RPMI7951 (cell line): ENCODE measurements around the gene FAP. TPM values are rescaled to one million over a fixed set of nuclear protein-coding genes. Genes with fewer than 3 reads are reported as not detected.
A peak's percentile ranks its signal among the peaks of the same experiment; 100 is the strongest.

Source experiments
- DNase-seq: peaks from one replicate; pipeline ENCODE4 v3.0.0-alpha.2; 2012; ENCODE audit warnings: low read depth
- total RNA-seq: library from RNA; depleted of rRNA; stranded (reverse); fragments of >200 nt; shearing (Covaris generic); gene quantifications from 2 replicates; pipeline ENCODE4 v1.2.3, GENCODE V29; 2014

The FAP gene
- total RNA-seq, 1 experiment from 2014 or later: 170 TPM

DNA sequence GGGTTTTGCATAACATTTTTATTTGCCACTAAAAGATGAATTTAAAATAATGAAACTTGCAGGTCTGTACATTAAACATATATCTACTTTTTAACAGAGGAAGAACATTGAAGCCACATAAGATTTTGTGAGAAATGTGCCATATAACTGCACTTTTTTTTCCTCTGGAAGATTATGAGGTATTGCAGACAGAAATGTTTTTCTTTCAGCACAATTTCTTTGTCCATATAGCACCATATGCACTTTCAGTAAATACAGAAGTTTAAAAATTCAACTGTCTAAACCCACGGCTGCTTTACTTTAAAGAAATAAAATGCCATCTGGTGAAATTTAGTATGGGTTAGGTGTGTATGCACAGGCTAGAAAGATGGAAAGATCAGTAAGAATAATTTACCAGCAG is 470 bp upstream of the FAP start:
- no peak for DNase-seq

DNA sequence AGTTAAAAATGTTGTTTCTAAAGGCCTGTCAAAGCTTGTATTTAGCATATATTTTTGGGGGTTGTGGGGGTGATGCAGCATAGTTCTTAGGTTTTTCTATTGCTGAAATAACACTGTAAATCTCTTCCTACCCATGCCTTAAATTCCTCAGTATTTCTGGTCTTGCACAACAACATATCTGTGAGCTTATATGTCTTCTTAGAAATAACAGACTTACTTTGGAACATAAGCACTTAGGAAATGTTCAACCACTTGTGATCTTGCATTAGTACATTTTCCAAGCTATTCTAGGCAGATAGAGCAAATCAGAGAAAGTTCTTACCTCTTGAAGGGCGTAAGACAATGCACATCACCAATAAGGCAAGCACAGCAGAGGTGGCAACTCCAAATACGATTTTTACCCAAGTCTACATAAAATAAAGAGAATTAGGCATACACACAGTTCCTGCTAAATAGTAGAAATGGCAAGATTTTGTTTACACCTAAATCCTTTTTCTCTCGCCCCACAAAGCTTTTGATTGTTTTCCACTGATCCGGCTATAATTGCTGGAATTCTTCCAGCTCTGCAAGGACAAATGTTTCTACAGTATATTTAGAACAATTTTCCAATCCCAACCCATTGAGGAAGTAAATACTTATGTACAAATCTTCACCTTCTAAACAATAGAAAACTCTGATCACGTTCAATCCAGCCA is 512 bp downstream of the FAP start:
- peak; percentile 42 for DNase-seq

DNA sequence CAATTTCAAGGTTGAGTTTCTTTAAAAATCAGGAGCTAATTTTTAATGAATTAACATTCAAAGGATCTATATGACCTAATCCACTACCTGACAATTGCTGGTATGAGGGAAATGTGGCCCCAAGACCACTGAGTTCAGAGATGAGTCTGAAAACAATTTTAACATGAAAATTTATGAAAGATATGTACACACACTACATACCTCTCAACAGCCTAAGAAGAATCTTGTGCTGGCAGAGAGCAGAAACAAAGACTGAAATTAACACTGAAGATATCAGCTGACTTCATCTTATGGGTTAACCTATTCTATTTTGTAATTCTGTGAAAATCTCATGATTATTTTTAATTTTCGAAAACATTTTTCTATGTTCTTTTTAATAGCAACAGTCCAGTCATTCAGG is 1.7 kb downstream of the FAP start:
- no peak for DNase-seq

DNA sequence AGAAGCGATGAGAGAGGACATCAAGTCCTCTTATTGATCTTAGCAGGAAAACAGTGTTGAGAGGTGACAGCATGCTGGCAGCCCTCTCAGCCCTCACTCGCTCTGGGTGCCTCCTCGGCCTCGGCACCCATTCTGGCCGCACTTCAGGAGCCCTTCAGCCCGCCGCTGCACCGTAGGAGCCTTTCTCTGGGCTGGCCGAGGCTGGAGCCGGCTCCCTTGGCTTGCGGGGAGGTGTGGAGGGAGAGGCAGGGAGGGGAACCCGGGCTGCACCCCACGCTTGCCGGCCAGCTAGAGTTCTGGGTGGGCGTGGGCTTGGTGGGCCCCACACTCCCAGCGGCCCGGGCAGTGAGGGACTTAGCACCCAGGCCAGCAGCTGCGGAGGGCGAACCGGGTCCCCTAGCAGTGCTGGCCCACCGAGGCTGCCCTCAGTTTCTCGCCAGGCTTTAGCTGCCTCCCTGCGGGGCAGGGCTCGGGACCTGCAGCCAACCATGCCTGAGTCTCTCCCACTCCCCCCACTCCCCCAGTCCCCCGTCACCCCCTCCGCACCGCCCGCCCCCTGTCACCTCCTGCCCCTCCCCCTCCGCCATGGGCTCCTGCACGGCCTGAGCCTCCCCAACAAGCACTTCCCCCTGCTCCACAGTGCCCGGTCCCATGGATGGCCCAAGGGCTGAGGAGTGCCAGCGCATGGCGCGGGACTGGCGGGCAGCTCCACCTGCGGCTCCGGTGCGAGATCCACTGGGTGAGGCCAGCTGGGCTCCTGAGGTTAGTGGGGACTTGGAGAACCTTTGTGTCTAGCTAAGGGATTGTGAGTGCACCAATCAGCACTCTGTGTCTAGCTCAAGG is 8.4 kb downstream of the FAP start:
- DNase-seq: no peak

DNA sequence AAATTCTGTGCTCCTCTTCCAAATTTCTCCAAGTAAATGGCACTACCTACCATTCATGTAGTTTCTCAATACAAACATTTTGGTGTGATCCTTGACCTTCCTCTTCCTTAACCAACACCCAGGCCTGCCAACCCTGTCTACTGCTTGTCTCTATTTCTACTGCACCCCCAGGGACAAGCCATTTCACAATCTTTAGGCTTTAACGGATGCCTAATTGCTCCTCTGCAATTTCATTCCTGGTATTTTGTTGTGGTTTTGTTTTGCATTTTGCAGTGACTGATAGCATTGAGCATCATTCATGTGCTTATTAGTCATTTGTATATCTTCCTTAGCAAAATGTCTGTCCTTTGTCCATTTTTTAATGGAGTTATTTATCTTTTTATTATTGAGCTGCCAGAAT is 10.0 kb downstream of the FAP start:
- DNase-seq: peak; percentile 89

DNA sequence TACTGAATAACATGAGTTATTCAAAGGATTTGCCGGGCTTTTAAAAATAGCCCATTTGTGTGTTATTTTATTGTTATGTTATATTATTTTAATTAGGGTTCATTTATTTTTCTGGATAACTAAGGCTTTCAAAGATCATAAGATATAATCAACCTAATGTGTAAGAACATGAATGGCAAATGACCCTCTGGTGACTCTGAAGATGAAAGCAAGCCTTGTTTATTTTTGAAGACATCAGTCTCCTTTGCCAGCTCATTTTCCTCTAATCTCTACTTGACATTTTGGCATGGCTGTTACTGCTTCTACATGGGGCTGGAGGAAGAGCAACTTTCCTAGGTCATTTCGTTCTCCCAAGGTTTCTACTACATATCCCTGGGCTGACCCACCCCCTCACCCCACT is 10.6 kb downstream of the FAP start:
- peak; percentile 41 for DNase-seq

DNA sequence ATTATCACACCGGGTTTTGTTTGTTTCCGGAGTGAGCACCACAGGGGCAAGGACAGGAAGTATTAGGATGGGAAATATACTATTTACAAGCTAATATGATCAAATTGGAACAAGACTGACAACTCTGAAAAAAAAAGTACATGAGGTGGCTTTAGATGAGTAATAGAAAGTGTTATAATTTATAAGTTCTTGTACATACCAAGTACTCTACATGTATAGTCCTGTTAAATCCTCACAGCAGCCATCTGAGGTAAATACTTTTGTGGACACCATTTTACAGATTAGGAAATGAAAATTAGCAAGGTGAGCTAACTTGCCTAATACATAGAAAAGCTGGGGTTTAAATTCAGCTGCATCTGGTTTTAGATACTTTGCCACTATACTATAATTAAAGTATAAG is 11.2 kb downstream of the FAP start:
- no peak for DNase-seq

DNA sequence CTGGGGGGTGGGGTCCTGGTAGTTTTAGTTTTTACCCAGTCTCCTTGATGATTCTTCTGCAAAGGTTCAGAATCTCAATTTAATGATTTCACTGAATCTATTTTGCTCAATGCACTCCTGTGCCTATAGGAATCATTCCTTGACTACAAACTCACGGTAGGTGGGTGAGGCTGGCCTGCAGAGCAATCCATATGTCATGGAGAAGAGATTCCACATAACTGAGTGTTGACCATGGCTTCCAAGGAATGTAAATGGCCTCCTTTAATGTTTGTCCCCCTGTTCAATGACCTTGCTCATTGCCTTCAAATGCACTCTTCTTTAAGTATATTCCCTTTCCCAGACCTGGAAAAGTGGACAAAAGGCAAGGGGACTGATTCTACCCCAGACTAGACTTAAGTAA is 12.5 kb downstream of the FAP start:
- no peak for DNase-seq

DNA sequence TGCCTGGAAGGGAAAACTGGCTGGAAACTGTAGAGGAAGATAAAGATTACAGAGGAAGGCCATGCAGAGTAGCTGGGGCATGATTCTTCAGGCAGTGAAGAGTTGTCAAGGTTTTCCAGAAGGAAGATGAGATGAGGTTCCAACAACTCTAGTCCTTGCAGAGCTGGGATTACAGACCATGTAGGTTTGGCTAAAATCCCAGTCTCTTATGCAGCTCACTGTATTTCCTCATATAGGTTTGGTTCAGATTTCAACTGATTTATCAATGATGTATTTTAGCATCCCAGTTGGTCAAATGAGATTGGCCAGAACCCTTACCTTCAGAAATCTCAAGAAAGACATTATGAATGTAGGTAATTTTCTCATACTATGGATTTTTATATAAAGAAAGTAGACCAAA is 16.4 kb downstream of the FAP start:
- no peak for DNase-seq

DNA sequence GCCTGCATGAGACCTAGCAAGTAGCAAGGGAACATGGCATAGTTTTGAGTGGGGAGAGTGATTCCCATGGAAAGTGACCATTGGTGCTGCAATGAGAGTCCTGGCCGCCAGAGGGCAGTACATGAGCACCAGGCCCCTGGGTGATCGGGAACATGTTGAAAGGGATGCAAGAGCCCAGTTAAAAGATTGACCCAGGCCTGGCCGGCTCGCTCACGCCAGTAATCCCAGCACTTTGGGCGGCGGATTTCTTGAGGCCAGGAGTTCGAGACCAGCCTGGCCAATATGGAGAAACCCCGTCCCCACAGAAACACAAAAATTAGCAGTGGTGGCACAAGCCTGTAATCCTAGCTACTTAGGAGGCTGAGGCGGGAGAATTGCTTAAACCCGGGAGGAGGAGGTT is 22.2 kb downstream of the FAP start:
- peak; percentile 74 for DNase-seq

DNA sequence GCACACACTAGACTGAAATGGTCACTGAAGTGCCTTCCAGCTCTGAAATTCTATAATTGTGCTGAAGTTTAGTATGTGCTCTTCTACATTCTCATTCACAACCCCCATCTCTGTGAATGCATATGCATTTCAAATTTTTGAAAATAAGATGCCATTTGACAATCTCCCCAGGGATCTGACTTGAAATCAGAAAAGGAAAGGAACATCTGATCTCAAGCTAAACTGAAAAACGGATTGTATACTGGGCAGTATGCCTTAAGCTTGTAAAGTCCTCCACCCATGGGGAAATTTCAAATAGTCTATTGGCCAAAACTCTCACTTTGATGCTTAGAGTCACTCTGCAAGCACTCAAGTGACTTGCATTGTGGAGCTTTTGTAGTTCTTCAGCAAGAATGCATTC is 22.9 kb downstream of the FAP start:
- no peak for DNase-seq

DNA sequence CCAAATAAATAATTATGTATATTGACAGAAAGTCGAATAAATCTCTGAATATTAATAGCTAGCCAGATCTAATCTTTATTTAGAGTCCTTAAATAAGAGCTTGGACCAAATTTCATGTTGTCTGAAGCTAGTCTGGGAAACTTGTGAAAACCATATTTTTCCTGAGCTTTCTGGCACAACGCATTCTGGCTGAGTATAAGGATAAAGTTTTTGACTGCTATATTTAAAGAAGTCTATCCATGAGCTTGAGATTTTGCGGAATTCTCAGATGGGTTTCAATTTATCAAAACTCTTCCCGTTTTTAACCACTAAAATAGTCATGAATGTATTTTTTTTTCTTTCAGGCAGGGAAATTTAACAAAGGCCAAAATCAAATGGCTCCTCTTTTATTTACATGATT is 23.8 kb downstream of the FAP start:
- DNase-seq: no peak

DNA sequence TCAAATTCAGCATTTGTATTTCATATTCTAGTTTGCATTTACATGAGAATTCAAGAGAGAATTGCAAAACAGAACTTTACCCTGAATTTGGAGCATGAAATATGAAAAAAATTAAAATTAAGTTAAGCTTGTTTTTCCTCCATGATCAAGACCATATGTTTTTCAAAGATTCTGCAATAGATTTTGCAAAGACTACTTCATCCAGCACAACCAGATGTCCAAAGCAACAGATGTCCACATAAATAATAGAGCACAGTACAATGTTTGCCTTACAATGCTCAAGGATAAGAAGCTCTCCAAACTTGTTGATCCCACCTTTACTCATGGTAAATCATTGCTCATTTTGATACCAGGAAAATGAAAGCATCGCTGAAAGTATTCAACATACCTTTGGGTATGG is 25.6 kb downstream of the FAP start:
- no peak for DNase-seq

DNA sequence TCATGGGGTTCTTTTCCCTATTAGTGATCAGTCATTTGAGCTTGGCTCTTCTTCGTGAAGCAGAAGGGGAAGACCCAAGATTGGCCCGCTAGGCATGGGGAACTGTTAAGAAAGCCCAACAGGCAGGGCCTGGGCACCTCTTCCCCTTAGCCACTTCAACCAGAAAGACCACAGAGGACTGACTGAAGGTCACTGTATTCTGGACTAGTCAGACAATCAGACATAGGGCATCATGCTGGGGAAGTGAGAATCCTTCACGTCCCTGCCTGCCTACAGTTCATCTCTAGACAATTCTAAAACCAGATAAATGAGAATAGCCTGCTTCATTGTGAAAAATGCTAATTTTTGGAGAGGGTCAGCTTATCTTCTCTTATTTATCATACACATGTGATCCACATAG is 28.1 kb downstream of the FAP start:
- DNase-seq: no peak

DNA sequence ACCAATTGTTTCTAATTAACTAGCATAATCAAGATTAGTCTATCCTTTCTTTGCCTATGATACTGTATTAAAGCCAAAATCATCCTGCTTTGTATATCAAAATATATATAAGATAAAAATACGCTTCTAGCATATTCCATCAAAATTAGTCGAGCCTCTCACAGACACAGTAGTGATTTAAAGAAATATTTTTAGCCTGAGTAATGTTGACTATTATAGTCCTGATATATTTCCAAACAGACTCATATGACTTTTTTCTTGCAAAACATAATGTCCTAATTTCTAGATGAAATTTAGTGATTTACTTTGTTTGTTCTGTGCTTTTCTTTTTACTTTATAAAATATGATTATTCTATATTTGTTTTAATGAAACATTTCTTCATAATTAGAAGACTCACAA is 30.9 kb downstream of the FAP start:
- no peak for DNase-seq

DNA sequence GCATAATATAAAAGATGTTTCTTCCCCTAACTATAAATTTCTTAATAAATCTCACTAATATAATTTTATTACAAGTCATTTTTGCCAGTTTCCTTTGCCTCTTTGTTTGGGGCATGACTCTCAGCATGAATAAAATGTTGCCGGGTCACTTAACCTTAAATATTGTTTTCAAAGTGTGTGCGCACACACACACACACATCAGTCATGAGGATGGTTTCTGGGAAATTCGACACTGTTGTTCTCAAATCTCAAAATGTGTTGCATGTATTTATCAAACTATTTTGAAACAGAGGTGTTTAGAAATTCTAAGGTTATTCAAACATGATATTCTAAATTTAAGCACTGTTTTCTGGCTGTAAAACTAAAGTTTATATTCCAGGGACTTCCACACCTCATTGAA is 31.5 kb downstream of the FAP start:
- no peak for DNase-seq

DNA sequence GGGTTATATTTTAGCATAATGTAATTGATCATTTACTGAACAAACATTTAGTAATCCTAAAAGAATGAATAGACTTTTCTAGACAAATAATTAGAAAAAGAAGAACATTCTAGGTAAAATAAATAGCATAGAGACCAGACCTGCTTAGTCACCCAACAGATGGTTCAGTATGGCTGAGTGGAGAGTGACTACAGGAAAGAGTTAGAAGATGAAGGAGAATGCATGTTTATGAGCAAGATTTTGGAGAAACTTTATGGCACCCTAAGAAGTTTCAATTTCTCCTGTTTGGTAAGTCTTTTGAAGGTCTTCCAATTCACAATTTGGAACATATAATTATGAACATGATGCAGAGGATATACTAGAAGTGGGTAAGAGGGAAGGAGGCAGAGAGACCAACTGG is 32.9 kb downstream of the FAP start:
- no peak for DNase-seq

DNA sequence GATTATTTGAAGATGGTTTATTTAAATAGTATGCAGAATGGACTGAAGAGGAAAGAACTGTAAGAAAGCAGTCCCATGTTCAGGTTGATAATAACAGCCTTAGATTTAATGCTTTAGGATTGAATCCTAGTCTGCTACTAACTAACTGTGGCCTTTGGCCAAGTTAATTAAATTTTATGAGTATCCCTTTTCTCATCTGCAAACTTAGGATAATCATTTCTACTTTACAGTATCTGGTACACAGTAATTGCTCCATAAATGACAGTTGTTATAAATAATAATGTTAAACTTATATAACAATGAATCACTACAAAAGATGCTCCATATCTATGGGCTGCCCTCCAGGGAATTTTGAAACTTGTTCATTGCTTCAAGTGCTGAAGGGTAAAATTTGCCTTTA is 41.0 kb downstream of the FAP start:
- DNase-seq: no peak

DNA sequence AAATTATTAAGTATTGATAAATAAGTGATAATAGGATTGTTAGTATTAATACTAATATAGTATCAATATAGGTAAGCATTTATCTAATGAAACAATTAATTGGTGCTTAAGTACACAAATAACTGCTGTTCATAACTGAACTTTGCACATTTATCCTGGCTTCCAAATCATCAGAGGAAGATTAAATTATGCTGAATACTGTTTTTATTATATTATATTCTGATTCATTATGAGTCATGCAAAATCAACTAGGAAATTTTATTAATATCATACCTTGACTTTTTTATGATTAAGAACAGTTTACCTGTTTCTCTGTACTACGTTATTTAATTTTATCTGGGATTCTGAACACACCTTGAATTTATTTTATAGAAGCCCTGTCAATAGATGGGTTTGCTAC is 42.6 kb downstream of the FAP start:
- no peak for DNase-seq

DNA sequence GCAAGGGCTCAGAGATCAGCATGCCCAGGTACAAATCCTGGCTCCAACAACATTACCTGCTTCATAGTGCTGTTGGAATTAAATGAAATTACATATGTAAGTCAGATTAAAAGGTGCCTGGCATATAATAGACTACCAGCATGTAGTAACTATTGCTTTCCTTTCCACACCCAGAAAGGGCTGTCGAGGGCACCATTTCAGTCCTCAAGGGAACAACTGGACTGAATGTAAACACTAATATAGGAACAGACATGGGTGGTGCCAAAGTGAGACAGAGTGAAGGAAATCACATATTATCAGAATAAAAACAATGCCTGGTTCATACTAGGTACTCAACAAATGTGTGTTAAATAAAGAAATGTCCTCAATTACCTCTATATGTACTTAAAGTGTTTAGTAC is 43.3 kb downstream of the FAP start:
- no peak for DNase-seq

DNA sequence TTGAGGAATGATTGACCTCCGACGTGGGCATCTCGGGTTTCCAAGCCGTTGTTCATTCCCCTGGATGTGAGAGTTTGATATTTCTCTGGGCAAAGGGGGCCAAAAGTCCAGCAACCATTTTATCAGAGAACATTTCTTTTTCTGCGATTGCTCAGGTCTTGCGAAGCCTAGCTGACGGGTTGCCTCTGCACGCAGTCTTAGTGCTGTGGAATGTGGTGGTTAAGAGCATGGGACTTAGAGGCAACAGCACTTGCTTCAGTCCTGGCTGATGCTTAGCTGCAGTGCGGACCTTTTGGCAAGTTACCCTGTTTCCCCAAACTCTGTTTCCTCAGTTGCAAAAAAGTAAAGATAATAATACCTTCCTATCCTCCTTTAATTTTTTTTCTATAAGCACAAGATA is 45.0 kb downstream of the FAP start:
- DNase-seq: no peak

DNA sequence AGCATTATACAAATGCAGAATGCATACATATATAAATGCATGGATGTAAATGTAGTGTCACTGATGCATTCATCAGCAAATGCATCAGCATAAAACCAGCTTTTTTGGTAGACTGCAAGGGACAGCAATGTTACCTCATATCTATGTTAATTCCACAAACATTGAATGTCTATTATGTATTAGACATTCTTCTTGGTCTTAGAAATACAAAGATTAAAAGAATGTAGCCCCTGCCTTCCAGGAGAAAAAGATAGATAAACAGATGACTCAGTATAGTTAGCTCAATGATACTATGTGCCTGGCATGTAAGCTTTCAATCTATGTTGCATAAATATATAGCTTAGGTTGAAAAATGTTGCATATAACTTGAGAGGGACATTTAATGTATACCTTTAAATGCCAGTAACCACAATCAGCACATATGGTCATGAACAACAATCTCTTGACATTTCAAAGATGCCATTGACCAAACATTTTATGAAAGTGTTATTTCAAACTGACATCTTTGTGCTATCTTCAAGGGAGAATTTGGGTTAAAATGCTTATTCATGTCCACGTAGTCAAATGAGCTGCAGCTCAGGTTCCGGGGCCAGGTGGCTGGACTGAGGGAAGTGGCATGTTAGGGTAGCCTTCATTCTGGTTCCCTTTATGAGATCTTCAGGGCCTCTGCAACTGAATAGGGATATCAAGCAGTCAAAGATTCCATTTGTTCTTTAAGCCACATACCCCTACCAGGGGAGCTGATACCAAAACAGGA is 46.0 kb downstream of the FAP start:
- DNase-seq: no peak

DNA sequence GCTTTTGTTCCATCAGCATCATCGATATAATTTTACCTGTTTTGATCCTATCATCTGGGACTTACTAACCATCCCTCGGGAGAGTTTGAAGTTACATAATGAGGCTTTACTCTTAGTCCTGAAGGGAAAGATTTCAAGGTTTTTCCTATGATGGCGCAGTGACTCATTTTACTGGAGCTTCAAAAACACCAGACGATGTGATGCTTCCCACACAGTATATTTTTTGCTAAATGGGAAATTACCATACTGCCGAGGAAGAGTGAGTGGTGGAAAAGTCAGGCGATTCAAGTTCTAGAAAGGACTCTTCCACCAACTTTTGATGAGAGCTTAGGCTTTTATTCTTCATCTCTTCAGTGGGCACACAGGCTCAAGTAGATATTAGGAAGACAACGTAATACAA is 46.6 kb downstream of the FAP start:
- DNase-seq: peak; percentile 45
